GM19438 (cell line): ENCODE measurements around the gene TSSK6.
"Not testable (repeated sequence)": the region's sequence is repeated elsewhere in the genome, so short reads cannot be mapped to it uniquely, and the experiment has no call there.

ENCODE experiments used
- ATAC-seq: cut with Tn5 transposase; IDR thresholded peaks from one replicate; pipeline ENCODE4 v1.9.1; 2021; ENCODE audit warnings: low read depth; ENCODE audit not compliant: unreplicated experiment

Gene TSSK6

DNA sequence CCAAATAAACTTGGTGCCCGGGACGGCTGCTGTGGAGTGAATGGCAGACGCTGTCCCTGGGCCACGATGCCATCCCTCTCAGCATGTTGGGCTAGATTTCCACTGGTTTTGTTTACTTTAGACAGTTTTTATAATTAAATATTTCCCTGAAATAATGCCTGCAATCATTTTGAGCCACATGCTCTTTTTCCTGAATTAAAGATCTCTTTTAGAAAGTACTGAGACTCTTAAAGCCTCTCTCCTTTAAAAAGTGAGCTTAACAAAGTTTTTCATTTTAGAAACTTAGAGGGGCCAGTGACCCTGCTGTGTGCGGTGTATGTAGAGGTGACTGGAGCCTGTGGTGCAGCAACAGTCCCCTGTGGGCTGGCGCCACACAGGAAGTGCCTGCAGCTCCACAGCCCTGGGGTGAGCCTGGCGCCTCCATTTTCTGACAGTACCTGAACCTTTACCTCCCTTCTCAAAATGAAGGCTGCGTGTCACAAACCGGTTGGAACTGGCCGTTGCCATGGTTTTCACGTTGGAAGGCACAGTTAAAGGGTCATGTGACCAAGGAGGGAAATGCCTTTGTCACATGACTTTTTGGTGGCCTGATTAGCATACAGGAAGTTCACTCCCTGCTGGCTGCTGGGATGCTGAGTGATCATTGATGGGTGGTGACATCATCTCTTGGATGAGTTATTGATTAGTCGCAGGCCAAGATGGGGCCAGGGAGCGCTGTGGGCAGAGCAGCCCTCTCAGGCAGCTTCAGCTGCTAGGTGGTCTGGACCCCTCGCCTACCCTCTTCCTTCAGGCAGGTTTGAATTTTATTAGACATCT lies 26.3 kb downstream of the TSSK6 start:
- peak; percentile 66 for ATAC-seq

DNA sequence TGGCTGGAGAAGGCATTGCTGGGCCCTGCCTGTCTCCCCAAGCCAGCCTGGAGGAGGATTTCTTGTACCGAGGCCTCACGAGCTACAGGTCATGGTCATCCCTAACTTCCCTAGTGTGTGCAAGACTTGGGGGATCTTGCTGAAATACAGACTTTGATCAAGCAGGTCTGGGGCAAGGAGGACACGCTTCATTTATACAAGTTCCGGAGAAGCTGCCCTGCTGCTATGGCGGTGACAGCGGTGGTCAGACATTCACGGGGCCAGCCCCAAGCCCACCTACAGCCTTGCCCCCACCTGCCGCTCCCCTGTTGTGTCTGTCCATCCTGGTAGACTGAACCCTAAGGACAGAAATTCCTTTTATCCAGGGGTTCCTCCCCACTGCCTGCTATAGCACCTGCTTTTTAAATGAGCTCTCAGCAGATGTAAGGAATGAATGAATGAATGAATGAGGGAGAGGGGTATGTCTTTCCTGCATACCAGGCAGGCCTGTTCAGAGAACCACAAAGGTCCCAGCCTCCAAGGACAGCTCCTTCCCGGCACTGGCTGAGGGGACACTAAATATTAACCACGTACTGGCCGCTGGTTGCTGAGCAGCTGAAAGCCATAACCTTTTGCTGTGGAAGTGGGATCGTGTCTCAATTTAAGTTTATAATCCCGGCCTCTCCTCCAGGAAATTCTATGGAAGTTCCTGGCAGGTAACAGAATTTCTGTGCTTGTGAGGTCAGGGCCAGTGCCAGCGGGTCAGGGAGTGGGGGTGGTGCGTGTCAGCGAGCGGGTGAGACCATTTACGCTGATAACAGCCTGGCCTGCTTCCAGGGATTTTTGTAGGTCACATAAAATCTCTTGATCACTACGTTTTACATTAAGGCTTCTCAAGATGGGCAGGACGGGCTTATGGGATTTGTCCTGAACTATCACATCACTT lies 27.1 kb downstream of the TSSK6 start:
- no peak for ATAC-seq

DNA sequence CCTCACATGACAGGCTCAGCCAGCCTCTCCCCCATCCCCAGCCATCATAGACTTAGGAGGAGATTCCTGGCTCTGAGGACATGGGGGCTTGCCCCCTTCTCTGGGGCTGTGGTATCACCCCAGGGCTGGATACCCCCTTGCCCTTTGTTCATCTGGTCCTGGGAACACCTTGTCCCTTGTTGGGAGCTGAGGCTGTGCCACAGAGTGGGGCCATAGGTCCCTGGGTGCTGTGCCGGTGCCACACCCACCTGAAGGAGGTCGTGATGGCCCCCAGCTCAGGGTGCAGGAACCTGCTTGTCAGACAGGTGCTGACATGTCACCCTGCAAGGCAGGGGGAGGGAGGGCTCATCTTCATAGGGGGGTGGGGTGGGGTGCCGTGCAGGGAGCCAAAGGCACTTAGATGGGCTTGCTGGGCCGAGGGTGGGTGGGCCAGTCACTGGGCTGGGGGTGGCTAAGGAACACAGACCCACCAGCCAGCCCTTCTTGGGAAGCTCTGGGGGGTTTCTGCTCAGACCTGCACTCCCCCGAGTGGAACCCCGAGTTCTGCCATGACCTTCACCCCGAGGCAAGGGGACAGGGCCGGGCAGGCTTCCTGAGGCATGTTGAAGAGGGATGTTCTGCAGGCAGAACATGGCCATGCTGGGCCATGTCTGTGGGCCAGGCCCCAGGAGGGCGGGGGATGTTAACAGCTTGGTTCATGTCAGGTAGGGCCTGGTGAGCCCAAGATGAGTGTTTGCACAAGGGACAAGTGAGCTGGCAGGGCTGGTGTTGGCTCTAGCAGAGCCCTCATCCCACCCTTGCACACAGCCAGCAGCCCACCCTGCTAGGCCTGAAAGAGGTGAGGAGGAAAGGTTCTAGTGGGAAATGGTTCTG lies 28.0 kb downstream of the TSSK6 start:
- ATAC-seq, result no peak

DNA sequence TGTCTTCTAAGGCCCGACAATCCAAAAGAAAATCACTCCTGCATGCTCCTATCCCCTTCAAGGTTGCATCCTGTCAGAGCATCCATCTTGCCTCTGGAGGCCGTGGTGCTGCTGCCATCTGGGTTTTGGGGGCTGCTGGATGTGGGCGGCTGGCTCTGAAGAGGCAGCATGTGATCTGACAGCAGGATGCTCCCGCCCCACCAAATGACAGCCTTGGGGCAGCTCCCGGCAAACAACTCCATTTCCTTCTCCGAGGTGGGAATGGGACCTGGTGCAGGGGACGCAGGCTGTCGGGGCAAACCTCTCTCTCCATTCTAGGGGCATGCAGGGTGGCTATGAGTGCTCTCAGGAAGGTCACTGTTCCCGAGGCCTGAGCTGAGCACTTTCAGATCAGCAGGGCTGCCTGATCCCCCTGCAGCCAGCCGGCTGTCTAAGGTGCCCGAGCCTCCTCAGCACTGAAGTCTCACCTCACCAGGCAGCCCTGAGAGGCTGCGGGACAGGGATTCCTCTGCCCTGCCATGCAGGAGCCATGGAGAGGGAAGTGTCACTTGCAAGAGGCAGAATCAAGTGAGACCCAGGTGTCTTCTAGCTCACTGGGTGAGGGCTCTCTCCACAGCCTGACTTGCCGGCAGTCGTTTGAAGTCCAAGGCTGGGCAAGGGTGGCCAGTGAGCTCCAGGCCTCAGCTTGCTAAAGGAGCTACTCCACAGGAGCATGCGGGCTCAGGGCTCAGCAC lies 28.8 kb downstream of the TSSK6 start:
- no peak for ATAC-seq

DNA sequence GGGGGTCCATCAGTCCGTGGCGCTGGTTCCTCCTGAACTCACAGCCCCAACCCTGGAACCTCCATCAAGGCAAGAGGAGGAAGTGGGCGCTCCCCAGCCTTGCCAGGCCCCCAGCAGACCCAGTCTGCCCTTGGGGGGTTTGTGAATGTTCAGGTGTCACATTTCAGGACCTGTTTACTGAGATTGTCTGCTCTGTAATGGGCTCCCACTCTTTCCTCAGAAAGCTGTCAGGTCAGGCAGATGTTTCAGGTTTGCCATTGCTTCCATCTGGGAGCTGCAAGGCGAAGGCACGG lies 29.4 kb downstream of the TSSK6 start:
- ATAC-seq, result no peak

DNA sequence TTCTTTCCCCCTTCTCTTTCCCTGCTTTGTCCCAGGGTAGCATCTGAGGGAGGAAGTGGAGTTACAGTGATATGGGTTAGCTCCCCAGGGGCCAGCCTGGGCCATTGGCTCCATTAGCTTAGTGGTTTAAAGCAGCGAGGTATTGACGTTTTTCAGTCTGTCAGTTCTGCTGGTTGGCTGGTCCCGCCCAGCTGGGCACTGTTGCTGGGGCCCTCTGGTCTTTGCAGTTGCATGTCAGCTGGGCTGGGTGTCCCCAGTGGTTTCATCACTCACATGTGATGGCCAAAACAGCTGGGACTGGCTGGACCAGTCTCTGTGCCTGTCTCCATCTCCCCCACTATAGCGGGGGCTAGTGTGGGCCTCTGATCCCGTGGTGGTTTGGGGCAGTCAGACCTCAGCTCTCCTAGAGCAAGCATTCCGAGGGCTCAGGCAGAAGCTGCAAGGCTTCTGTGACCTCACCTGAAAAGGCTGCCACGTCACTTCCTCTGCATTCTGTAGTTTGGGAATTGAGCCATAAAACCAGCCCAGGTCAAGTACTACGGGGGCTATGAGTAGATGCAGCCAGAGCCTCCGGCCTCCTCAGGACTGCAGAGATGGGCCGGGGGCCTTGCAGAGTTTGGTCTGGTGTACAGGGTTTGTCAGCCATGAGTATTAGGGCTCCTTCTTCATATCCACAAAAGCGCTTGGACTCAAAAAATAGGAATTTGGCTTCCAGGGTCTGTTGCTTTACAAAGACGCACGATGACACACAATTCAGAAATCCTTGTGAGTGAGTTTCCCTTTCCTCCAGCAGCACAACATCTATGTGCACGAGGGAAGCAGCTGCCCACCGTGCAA lies 30.0 kb downstream of the TSSK6 start:
- ATAC-seq, result no peak

DNA sequence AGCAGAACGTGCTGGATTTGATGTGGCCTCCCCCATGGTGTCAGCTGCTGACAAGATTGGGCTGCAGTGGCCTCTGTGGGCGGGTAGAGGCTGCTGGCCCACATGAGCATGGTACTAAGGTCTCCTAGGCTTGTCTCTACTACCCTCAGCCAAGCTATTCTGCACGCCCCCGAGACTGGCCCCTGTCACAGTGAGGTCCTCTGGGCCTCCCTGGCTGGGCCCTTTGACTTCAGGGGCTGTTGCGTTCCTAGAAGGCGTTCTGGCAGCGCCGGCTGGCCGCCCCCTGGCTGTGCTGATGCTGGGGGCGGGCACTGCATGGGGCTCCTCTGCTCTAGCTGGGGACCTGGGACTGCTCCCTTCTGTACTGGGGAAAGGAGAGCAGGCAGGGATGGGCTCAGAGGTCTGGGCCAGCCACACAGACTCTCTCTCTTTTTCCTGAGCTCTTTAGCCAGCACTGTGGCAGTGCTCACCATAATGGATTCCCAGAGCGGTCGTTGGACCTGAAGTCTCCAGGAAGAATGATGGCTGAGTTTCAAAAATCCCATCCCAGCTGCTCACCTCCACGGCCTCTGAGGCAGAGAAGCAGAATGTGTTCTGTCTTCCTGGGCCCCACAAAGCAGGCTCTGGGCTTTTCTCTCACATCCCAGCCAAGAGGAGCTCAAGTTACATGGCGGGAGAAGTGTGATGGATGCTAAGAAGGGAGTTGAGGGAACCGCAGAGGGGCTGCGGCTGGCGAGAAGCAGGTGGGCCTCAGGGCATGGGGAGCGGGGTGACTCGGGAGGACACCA lies 32.3 kb downstream of the TSSK6 start:
- no peak for ATAC-seq

DNA sequence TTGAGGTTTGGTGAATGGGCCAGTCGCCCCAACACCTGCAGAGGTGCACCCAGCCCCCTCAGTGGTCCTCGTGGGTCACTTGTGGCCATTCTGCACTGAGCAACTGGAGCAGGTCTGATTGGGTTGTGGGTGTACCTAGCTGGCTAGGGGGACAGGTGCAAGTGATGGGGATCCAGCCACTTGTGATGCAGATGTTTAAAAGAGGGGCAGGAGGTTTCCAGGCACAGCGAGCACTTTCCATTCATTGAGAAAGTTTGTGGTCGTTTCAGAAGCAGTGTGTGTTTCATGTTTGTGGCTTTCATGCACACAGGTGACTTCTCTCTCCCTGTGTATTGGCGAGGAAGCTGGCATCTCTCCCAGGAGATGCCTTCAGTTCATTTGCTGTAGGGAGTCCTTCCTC lies 34.7 kb downstream of the TSSK6 start:
- no peak for ATAC-seq

DNA sequence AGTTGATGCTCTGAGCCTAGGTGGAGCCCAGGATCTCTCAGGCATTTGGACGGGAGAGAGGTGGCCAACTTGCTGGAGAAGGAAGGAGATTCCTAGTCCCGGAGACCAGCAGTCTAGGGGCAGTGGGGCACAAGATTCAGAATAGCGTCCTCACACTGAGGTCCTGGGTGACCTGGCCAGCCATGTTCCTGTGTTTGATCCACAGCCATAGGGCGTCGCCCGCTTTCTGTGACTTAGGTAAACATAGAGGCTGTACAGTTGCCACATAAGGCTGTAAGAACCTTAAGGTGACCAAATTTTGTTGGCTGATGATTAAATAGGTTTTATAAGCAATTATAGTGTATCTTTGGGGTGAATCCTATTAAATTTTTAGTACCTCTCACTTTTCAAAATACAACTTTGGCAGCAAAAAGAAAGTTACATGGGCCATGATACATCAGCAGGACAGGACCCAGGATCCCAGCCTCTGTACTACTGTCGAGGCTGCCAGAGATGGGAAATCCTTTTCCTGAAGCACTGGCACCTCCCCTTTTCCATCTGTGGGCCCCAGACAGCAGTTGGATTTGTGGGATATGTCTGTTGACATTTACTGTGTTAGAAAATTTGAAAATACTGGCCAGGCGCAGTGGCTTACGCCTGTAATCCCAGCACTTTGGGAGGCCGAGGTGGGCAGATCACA lies 37.5 kb downstream of the TSSK6 start:
- ATAC-seq, result no peak

DNA sequence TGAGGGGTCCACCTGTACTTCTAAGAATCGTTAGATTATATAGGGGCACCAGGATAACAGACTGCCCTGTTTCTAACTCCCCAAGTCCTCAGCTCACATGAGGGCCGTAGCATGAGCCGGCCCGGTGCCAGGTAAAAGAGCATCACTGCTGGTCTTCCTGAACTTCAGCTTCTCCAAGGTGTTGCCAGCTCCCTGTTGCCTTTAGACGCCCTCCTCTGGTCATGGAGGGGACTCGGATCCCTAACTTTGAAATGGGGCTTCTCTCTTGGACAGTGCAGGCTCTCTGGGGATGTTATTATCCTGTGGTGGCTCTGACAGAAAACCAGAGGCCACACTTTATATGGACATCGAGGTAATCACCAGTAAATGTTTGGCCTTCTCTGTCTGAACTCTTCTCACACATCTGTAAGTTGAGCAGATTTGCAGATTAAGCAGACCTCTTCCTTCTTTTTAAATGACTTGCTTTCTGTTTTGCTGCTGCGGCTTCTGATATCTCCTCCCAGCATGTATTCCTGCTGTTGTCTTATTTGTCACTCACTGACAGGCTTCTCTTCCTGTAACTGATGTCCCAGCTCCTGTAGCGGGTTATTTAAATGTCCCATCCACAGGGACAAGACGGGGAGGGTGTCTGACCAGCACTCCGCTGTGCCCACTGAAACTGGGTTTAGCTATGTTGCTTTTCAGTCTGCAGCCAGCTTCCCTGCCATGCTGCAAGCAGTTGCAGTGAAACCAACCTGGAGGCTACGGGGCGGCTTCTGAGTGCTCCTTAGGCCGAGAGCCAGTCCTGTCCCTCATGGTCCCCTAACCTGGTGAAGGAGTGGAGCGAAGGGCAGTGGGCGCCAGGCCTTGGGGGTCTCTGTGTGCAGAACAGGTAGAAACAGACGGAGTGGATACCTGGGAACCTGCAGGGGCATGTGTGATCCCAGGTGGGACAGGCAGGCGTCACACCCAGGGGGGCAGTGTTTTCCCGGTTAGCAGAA lies 39.2 kb downstream of the TSSK6 start:
- no peak for ATAC-seq

DNA sequence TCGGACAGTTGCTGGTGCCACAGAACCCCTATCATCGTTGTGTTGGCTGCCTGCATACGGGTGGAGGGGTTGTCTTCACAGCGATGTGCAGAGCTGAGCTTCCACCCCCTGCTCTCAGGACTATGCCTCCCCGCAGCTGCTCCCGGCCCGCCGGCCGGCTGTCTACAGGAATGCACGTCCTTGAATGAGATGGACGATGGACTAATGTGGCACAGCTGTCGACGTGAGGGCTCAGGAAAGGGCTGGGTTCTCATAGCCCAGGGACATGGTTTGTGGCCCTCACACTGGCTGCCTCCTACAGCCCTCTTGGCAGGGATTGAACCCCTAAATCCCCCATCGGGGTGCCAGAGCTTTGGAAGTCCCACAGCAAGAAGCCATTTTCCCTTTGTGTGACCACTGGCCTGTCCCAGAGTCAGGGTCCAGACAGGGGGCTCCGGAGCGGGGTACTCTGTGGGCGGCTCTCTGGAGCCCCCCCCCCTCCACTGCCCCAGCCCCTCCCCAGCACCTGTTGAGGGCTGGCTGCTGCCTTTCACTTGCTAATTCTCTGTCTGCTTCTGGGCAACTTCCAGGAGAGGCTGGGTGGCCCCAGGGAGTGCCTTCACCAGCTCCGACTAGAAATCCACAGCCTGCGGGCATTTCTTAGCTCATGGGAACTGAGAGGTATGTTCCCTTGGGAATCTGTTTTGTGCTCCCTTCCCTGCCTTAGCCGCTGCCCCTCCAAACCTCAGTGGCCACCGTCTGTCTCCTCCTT lies 40.2 kb downstream of the TSSK6 start:
- no peak for ATAC-seq

DNA sequence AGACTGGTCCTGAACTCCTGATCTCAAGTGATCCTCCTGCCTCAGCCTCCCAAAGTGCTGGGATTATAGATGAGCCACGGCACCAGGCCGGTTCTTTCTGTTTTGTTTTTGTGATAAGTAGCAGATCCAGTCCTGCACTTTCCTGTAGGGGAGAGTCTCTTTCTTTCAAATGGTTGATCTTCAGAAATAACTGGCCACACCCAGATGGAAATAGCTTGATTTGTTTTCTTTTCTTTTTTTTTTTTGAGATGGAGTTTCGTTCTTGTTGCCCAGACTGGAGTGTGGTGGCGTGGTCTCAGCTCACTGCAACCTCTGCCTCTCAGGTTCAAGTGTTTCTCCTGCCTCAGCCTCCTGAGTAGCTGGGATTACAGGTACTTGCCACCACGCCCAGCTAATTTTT lies 43.2 kb downstream of the TSSK6 start:
- ATAC-seq, result not testable (repeated sequence)

DNA sequence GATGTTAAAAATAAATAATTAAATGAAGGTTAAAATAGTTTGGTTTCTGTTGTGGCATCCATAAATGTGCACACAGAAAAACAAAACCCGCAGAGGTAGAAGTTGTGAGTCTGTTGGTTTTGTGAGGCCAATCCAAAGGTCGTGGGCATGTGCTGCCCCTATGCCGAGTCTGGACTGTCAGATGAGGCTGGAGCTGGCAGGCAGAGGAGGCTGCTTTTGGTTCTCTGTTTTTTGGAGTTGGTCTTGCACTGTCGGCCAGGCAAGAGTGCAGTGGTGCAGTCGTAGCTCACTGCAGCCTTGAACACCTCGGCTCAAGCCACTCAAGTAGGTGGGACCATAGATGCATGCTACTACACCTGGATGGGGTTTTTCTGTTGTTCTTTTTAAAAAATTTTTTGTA lies 43.7 kb downstream of the TSSK6 start:
- no peak for ATAC-seq

DNA sequence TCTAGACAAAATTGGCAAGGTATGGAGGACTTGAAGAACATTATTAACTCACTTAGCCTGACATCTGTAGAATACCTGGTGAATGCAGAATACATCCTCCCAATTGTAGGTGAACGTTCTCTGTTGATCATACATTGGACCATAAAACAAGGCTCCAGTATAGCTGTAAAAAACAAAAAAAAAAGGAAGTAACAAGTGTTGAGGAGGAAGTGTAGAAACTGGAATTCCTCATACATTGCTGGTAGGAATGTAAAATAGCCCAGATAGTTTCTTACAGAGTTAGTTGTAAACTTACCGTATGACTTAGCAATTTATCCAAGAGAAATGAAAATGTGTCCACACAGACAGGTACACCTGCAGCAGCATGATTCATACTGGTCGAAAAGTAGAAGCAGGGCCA lies 44.8 kb downstream of the TSSK6 start:
- ATAC-seq, result no peak

DNA sequence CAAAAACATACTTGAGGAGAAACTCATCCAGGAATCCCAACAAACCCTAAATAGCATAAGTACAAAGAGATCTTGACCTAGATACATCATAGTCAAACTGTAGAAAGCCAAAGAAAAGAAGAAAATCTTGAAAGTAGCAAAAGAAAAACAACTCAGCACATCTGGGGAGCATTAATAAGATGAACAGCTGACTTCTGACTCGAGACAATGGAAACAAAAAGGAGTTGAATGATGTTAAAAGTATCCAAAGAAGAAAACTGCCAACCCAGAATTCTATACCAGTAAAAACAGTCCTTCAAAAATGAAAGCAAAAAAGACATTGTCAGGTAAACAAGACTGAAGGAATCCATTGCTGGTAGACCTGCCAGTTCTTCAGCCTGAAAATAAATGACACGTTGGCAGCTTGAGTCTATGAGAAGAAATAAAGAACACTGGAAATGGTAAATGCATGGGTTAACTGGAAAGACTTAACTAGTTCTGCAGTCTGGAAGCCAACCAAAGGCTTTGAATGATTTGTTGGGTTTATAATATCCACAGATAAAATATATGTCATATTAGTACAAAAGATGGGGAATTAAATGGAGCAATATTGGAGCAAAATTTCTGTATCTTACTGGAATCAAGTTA lies 46.8 kb downstream of the TSSK6 start:
- ATAC-seq, result no peak

DNA sequence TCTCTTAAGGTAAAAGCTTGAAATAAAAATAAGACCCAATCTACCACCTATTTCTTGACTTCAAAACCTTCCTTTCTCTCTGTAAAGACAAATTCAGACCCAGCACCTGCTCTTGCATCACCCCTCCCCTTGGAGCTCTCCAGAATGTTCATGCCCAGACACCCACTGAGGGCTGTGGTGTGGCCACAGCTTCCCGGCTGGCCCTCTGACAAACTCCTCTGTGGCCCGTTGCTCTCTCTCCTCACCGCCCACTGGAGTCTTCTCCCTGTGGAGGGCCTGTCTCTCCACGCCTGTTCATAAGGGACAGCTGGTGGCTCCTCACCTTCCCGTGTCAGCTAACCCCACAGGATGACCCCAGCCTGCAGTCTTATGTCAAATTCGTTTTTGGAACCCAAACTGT lies 49.1 kb downstream of the TSSK6 start:
- ATAC-seq, result no peak
